ENCODE data around the gene HOXC11.

HOXC11 gene

GRCh38 chr12:53995378-53996239 is 22.7 kb downstream of the HOXC11 start:
- no peak overlapping the region for H3K4me3 ChIP-seq (ENCODE audit: low read depth, low read length)

DNA sequence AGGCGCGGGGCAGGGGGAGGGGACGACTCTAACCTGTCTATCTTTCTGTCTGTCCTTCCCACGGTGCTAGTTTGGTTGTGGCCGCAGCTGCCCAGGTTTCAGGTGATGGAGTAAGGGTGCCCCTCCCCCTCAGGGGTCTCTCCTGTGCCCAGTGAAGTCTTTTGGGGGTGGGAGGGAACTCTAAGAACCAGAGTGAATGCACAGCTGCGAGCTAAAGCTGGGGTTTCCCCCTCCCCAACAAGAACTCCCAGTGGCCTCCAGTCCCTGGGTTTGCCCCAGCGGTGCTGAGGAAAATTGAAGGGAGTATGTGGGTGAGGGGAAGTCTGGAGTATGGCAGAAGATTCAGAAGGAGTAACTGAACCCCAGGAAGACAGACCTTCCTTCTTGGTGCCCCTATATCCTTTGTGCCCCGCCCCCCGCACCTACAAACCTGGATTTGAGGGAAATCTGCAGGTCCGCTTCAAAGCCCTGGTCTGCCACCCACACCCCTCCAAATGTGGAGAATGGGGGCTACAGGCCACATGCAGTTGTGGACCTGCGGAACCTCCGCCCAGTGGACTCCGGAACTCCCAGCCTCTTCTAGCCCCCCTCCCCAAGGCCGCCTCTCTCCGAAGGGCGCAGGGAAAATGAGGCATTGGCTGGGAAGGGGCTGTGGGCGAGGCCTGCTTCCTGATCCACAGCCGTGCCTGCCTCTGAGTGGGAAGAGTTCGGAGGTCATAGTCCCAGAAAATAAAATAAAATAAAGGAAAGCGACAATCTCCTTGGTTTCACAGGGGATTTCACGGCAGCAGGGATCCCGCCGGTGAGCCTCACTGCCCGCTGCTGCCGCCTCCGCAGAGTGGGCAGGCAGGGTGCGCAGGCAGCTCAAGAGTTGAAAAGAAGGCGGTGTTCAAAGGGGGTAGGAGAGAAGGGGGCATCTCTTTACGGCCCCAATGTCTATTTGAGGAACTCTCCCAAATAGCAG is 23.6 kb downstream of the HOXC11 start:
- no peak overlapping the region for H3K4me3 ChIP-seq (ENCODE audit: low read depth, low read length)

DNA sequence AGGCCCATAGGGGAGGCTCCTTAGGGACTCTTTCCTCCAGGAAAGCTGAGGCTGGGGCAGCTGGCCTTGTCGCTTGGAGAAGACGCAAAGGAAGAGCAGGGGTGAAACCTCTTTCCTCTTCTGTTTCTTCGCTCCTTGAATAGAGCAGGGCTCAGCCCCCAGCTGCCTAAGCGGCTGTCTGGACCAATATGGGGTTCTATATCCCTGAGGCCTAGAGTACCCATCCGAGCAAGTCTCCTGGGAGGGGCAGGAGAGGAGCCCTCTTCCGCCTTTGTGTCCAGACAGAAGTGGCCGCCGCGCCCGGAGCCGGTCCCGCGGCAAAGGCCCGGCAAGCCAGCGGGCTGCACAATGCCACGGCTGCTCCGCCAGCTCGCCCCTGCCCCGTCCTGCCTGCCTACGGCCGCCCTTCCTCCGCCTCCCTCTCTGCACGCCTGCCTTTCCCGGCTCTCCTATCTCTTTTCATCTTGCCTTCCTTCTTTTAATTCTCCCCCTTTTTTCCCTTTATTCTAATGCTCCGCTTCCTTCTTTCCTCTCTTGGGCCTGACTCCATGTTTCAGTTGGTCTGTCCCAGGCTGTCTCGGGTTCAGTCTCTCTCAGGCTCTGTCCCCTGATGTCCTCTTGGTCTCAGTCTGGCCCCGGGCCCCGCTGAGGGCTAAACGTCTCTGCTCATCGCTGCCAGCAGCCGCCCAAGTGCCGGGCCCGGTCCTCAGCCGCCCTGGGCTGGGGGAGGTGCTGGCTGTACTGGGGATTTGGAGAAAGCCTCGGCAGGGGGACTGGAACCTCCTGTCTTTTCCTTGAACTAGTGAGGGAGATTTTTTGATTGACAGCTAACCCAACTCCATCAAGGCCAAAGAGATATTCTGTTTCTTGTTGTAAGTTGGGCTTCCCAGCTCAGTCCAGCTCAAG is 24.5 kb downstream of the HOXC11 start:
- H3K4me3 ChIP-seq (ENCODE audit: low read depth, low read length) = no peak overlapping the region

GRCh38 chr12:53998110-53998899 is 25.4 kb downstream of the HOXC11 start:
- no peak overlapping the region for H3K4me3 ChIP-seq (ENCODE audit: low read depth, low read length)

- no peak overlapping the region for H3K4me3 ChIP-seq (ENCODE audit: low read depth, low read length)
Observed at GRCh38 chr12:53998900-53999236, 25.9 kb downstream of the HOXC11 start.

DNA sequence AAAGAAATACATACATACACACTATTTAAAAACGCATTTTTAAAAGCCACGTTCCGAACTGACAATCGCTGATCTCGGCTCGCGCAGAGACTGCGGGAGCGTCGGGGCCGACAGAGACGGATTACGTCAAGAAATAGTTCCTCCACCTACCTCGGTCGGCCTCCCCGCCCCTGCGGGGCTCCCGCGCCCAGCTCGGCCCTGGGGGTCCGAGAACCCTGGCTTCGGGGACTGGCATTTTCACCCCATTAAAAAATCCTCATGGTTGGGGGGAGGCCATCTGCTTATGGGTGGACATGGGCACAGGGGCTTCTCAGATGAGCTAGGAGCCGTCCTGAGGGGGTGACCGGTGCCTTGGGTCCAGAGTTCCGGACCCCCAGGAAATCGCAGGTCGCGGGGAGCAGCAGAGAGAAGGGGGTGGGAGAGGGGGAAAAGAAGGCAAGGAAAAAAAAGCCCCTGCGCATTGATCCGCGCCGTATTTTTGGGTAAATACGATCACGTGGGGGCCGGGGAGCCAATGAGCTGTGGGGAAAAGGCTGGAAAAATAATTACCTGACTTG is 26.7 kb downstream of the HOXC11 start:
- H3K4me3 ChIP-seq (ENCODE audit: low read depth, low read length) = no peak overlapping the region

GRCh38 chr12:54000116-54001114 is 27.5 kb downstream of the HOXC11 start, which contains the start of gene HOXC9:
Gene HOXC9, plus strand, starts transcription at chr12:54000161. Its CDS starts 28 bp downstream, at chr12:54000189.
- no peak within 1 kb of the TSS for H3K4me3 ChIP-seq (ENCODE audit: low read depth, low read length)

DNA sequence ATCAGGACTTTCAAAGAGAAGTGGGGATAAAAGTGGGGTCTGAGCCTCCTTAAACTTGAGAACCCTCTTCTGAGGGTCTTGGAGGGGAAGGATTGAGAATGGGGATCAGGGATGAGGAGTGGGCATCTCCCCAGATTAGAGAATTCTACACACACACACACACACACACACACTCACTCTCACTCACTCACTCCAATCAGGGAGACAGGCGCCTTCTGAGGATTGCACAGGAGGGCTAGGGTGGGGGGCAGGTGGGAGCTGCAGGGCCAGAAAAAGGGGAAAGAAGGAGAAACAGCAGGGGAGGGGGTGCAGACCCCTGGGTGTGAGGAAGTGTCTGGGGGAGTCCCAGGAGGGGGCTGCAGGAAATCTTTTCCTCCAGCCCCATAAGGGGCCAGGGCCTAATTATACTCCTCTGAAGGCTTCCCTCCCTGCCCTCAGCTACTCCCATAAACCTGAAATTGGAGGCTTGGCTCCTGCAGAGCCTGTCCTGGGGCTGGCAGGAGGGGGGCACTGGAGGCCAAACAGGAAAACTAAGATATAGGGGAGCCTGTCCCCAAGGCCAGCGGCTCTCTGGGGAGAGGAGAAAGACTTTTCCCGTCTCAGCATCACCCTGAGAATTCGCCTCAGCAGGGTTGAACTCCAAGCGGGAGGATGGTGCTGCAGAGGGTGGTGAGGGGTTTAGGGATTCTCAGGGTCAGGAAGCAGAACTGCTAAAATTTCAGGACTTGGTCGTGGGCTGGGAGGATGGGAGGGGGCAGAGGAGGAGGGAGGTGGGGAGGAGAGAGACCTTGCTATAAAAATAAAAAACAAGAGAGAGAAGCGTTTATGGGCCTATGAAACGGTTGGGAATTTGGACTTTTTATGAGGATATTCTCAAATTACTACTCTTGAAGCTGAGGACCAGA is 28.6 kb downstream of the HOXC11 start:
- H3K4me3 ChIP-seq (ENCODE audit: low read depth, low read length) = no peak overlapping the region

DNA sequence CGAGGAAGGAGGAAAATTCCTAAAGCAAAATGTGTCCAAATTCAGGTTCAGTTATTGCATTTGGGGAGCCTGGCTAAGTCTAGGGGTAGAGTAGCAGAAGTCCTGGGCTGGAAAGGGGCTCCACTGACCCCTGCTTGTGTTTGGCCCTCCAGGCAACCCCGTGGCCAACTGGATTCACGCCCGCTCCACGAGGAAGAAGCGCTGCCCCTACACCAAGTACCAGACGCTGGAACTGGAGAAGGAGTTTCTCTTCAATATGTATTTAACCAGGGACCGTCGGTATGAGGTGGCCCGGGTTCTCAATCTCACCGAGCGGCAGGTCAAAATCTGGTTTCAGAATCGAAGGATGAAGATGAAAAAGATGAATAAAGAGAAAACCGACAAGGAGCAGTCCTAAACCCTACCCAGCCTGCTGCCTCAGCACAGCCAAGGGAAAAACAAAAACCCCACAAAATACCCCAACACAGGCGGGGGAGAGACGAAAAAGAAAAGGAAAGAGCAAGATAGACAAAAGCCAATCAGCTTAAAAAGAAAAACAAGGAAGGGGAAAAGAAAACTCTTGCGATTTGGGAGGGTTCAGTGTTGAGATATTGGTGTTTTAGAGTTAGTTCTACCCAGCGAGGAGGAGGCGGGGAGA is 29.5 kb downstream of the HOXC11 start:
- H3K4me3 ChIP-seq (ENCODE audit: low read depth, low read length) = no peak overlapping the region

DNA sequence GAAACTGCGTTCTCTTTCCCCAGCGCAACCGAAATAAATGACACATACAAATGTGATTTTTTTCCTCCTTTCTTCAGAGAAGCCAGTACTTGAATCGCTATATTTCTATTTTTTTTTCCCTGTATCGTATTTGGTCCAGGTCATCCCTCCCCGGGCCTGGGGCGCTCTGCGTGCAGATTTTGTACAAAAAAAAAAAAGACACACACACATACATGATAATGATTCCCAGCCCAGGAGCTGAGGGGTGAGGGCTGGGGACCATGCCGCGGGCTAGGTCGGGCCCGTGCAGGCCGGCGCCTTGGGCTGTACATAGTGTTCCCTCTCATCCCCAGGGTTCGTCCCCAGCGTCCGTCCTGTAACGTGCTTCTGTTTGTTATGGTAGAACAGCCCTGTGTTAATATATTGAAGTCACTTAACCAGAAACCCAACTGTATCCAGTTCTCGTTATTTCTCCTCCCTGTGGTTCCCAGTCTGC is 30.0 kb downstream of the HOXC11 start:
- H3K4me3 ChIP-seq (ENCODE audit: low read depth, low read length) = no peak overlapping the region

GRCh38 chr12:54003625-54004024 is 30.7 kb downstream of the HOXC11 start:
- H3K4me3 ChIP-seq (ENCODE audit: low read depth, low read length) = no peak overlapping the region

- no peak overlapping the region for H3K4me3 ChIP-seq (ENCODE audit: low read depth, low read length)
Observed at GRCh38 chr12:54004063-54004840, 31.3 kb downstream of the HOXC11 start.

GRCh38 chr12:54004841-54005530 is 32.1 kb downstream of the HOXC11 start:
- H3K4me3 ChIP-seq (ENCODE audit: low read depth, low read length) = no peak overlapping the region

- H3K4me3 ChIP-seq (ENCODE audit: low read depth, low read length) = no peak overlapping the region
Observed at GRCh38 chr12:54005531-54005852, 32.6 kb downstream of the HOXC11 start.

GRCh38 chr12:54005853-54006558 is 33.1 kb downstream of the HOXC11 start:
- H3K4me3 ChIP-seq (ENCODE audit: low read depth, low read length) = no peak overlapping the region

Measured in iPS-11a (cell line).